Karpas-422 (cell line): ENCODE measurements around the gene OXCT1. TPM values are rescaled to one million over a fixed set of nuclear protein-coding genes. Genes with fewer than 3 reads are reported as not detected.

Source experiments
- DNase-seq: peaks from one replicate; pipeline ENCODE4 v3.0.0-alpha.2; 2015
- H2AFZ ChIP-seq: fragments of 200-600 bp; sonication (generic); 2 replicates; pipeline ENCODE4 v1.6.1; 2014; ENCODE audit warnings: antibody characterized with exemption, low read length, mixed read lengths
- H3K27ac ChIP-seq: fragments of 200-600 bp; sonication (generic); 2 replicates; pipeline ENCODE4 v1.5.1; 2014; ENCODE audit warnings: mild to moderate bottlenecking, low read length, moderate library complexity
- H3K27me3 ChIP-seq: fragments of 200-600 bp; sonication (generic); 2 replicates; pipeline ENCODE4 v1.6.1; 2014; ENCODE audit warnings: low read length, mixed read lengths
- H3K36me3 ChIP-seq: fragments of 200-600 bp; sonication (generic); 2 replicates; pipeline ENCODE4 v1.6.1; 2014; ENCODE audit warnings: low read length, mixed read lengths; ENCODE audit not compliant: insufficient read depth
- H3K4me1 ChIP-seq: fragments of 200-600 bp; sonication (generic); 2 replicates; pipeline ENCODE4 v1.6.1; 2014; ENCODE audit warnings: mild to moderate bottlenecking, low read length, mixed read lengths
- H3K4me2 ChIP-seq: fragments of 200-600 bp; sonication (generic); 2 replicates; pipeline ENCODE4 v1.6.1; 2014; ENCODE audit warnings: low read length, low read depth, mild to moderate bottlenecking; ENCODE audit not compliant: poor library complexity, severe bottlenecking
- H3K4me3 ChIP-seq: fragments of 200-600 bp; sonication (generic); 2 replicates; pipeline ENCODE4 v1.5.1; 2014; ENCODE audit warnings: mild to moderate bottlenecking, antibody characterized with exemption, low read length, mixed read lengths
- H3K79me2 ChIP-seq: fragments of 200-600 bp; sonication (generic); 2 replicates; pipeline ENCODE4 v1.6.1; 2014; ENCODE audit warnings: mild to moderate bottlenecking, low read length, mixed read lengths
- H3K9ac ChIP-seq: fragments of 200-600 bp; sonication (generic); 2 replicates; pipeline ENCODE4 v1.6.0; 2014; ENCODE audit warnings: low read length
- H3K9me2 ChIP-seq: fragments of 200-600 bp; sonication (generic), shearing (Covaris generic); replicated peaks from 2 replicates; pipeline ENCODE4 v1.6.0; 2014; ENCODE audit warnings: mild to moderate bottlenecking, low read length, moderate library complexity; ENCODE audit not compliant: insufficient read depth
- H3K9me3 ChIP-seq: fragments of 300-700, 200-600 bp; sonication (generic); 2 replicates; pipeline ENCODE4 v1.6.1; 2014; ENCODE audit warnings: low read length, mixed read lengths
- H4K20me1 ChIP-seq: fragments of 200-600 bp; sonication (generic); 2 replicates; pipeline ENCODE4 v1.6.1; 2014; ENCODE audit warnings: mild to moderate bottlenecking, antibody characterized with exemption, low read length, low read depth; ENCODE audit not compliant: insufficient read depth
- total RNA-seq: library from RNA; depleted of rRNA; stranded (reverse); fragments of >200 nt; shearing (Covaris generic); gene quantifications from 2 replicates; pipeline ENCODE4 v1.2.3, GENCODE V29; 2014; ENCODE audit warnings: low replicate concordance

OXCT1 gene
- total RNA-seq, 1 experiment from 2014 or later = 62.8 TPM

GRCh38 chr5:41893074-41893851 is 23.0 kb upstream of the OXCT1 start:
- Histone ChIP-seq H3K9me3 (no peaks in the 10 kb centered on the region), H3K9ac (no peak overlapping the region), H2AFZ (no peak overlapping the region), H3K36me3 (no peaks in the 10 kb centered on the region), H4K20me1 (no peaks in the 10 kb centered on the region), H3K4me2 (no peak overlapping the region), H3K79me2 (no peaks in the 10 kb centered on the region), H3K27ac (no peak overlapping the region), H3K9me2 (no peaks in the 10 kb centered on the region), H3K27me3 (no peaks in the 10 kb centered on the region), H3K4me1 (no peaks in the 10 kb centered on the region), H3K4me3 (no peak overlapping the region)
- no peak for DNase-seq

- Histone ChIP-seq H3K4me3 (no peak overlapping the region), H3K9me3 (no peaks in the 10 kb centered on the region), H3K79me2 (no peaks in the 10 kb centered on the region), H3K4me2 (no peak overlapping the region), H2AFZ (no peak overlapping the region), H3K4me1 (no peaks in the 10 kb centered on the region), H4K20me1 (no peaks in the 10 kb centered on the region), H3K36me3 (no peaks in the 10 kb centered on the region), H3K27ac (no peak overlapping the region), H3K9ac (no peak overlapping the region), H3K27me3 (no peaks in the 10 kb centered on the region), H3K9me2 (no peaks in the 10 kb centered on the region)
- DNase-seq = no peak
Observed at GRCh38 chr5:41892031-41892430, 21.8 kb upstream of the OXCT1 start.

GRCh38 chr5:41891066-41891707 is 21.0 kb upstream of the OXCT1 start:
- H3K27ac ChIP-seq = no peak overlapping the region
- H3K4me3 ChIP-seq = no peak overlapping the region
- H3K4me1 ChIP-seq = no peaks in the 10 kb centered on the region
- H3K36me3 ChIP-seq = no peaks in the 10 kb centered on the region
- no peak for DNase-seq
- H3K9ac ChIP-seq = no peak overlapping the region
- no peaks in the 10 kb centered on the region for H4K20me1 ChIP-seq
- no peak overlapping the region for H3K4me2 ChIP-seq
- no peak overlapping the region for H2AFZ ChIP-seq
- no peaks in the 10 kb centered on the region for H3K79me2 ChIP-seq
- H3K9me2 ChIP-seq = no peaks in the 10 kb centered on the region
- H3K27me3 ChIP-seq = no peaks in the 10 kb centered on the region
- H3K9me3 ChIP-seq = no peaks in the 10 kb centered on the region

- no peaks in the 10 kb centered on the region for H3K4me1 ChIP-seq
- no peak overlapping the region for H3K9ac ChIP-seq
- DNase-seq = no peak
- H2AFZ ChIP-seq = no peak overlapping the region
- no peaks in the 10 kb centered on the region for H3K79me2 ChIP-seq
- H4K20me1 ChIP-seq = no peaks in the 10 kb centered on the region
- no peaks in the 10 kb centered on the region for H3K27me3 ChIP-seq
- no peak overlapping the region for H3K4me3 ChIP-seq
- H3K9me3 ChIP-seq = peaks cover 3% of the 10 kb centered on the region; the same call in 1 of the 2 replicates
- no peaks in the 10 kb centered on the region for H3K9me2 ChIP-seq
- no peak overlapping the region for H3K4me2 ChIP-seq
- H3K36me3 ChIP-seq = no peaks in the 10 kb centered on the region
- no peak overlapping the region for H3K27ac ChIP-seq
Observed at GRCh38 chr5:41885286-41885685, 15.1 kb upstream of the OXCT1 start.

- no peaks in the 10 kb centered on the region for H3K36me3 ChIP-seq
- H3K9me2 ChIP-seq = no peaks in the 10 kb centered on the region
- no peaks in the 10 kb centered on the region for H3K79me2 ChIP-seq
- no peaks in the 10 kb centered on the region for H3K4me1 ChIP-seq
- H3K27me3 ChIP-seq = no peaks in the 10 kb centered on the region
- H3K9ac ChIP-seq = no peak overlapping the region
- H4K20me1 ChIP-seq = no peaks in the 10 kb centered on the region
- H2AFZ ChIP-seq = no peak overlapping the region
- no peak overlapping the region for H3K27ac ChIP-seq
- DNase-seq = no peak
- H3K4me3 ChIP-seq = no peak overlapping the region
- peaks cover 3% of the 10 kb centered on the region; the same call in 1 of the 2 replicates for H3K9me3 ChIP-seq
- H3K4me2 ChIP-seq = no peak overlapping the region
Observed at GRCh38 chr5:41883936-41884335, 13.7 kb upstream of the OXCT1 start.

GRCh38 chr5:41883243-41883642 is 13.0 kb upstream of the OXCT1 start:
- no peaks in the 10 kb centered on the region for H3K4me1 ChIP-seq
- no peak for DNase-seq
- no peaks in the 10 kb centered on the region for H4K20me1 ChIP-seq
- H3K79me2 ChIP-seq = no peaks in the 10 kb centered on the region
- H3K36me3 ChIP-seq = no peaks in the 10 kb centered on the region
- H3K9me3 ChIP-seq = peaks cover 3% of the 10 kb centered on the region; the same call in 1 of the 2 replicates
- H3K27me3 ChIP-seq = no peaks in the 10 kb centered on the region
- no peak overlapping the region for H2AFZ ChIP-seq
- H3K9ac ChIP-seq = no peak overlapping the region
- H3K27ac ChIP-seq = no peak overlapping the region
- no peak overlapping the region for H3K4me3 ChIP-seq
- H3K4me2 ChIP-seq = no peak overlapping the region
- H3K9me2 ChIP-seq = no peaks in the 10 kb centered on the region

GRCh38 chr5:41882765-41883164 is 12.5 kb upstream of the OXCT1 start:
- Histone ChIP-seq H3K36me3 (no peaks in the 10 kb centered on the region), H3K4me1 (no peaks in the 10 kb centered on the region), H2AFZ (no peak overlapping the region), H3K9me3 (peaks cover 3% of the 10 kb centered on the region; the same call in 1 of the 2 replicates), H3K79me2 (no peaks in the 10 kb centered on the region), H3K4me2 (no peak overlapping the region), H3K4me3 (no peak overlapping the region), H3K27ac (no peak overlapping the region), H3K27me3 (no peaks in the 10 kb centered on the region), H3K9me2 (no peaks in the 10 kb centered on the region), H4K20me1 (no peaks in the 10 kb centered on the region), H3K9ac (no peak overlapping the region)
- no peak for DNase-seq

- Histone ChIP-seq H3K9me3 (no peaks in the 10 kb centered on the region), H3K79me2 (no peaks in the 10 kb centered on the region), H3K9ac (no peak overlapping the region), H4K20me1 (no peaks in the 10 kb centered on the region), H3K4me2 (no peak overlapping the region), H3K27ac (no peak overlapping the region), H3K36me3 (no peaks in the 10 kb centered on the region), H3K4me3 (no peak overlapping the region), H2AFZ (no peak overlapping the region), H3K9me2 (no peaks in the 10 kb centered on the region), H3K4me1 (no peaks in the 10 kb centered on the region), H3K27me3 (no peaks in the 10 kb centered on the region)
- DNase-seq = no peak
Observed at GRCh38 chr5:41878643-41879478, 8.6 kb upstream of the OXCT1 start.
